Heart right ventricle (tissue), 16 donors: ENCODE measurements around the gene POLR1F. TPM values are rescaled to one million over a fixed set of nuclear protein-coding genes. Genes with fewer than 3 reads are reported as not detected.

Experiments used
- ATAC-seq, 8 donors: fragments of 200-7000 bp; cut with Tn5 transposase; one replicate each; pipeline ENCODE4 v1.9.1; 2020; ENCODE audit warnings: mild to moderate bottlenecking in 8 of 8, moderate library complexity in 8 of 8, moderate number of reproducible peaks in 1 of 8
- DNase-seq, 2 donors: peaks; one replicate each; pipeline ENCODE4 v3.0.0-alpha.2; 2020
- H3K27ac ChIP-seq, 10 donors: fragments of 200-600 bp; sonication (generic) in 2 of 10; one replicate each; pipeline versions ENCODE4 v1.5.0 to v1.8.0; 2020 to 2022; ENCODE audit warnings: mild to moderate bottlenecking in 3 of 10
- H3K27me3 ChIP-seq, 7 donors: fragments of 200-600 bp; one replicate each; pipeline ENCODE4 v1.8.0; 2021 to 2022; ENCODE audit warnings: mild to moderate bottlenecking in 2 of 7
- H3K36me3 ChIP-seq, 9 donors: fragments of 200-600 bp; sonication (generic) in 1 of 9; one replicate each; pipeline versions ENCODE4 v1.5.0 to v1.8.0; 2020 to 2022; ENCODE audit warnings: mild to moderate bottlenecking in 2 of 9
- H3K4me1 ChIP-seq, 9 donors: fragments of 200-600 bp; sonication (generic) in 1 of 9; one replicate each; pipeline versions ENCODE4 v1.5.0 to v1.8.0; 2020 to 2022; ENCODE audit warnings: mild to moderate bottlenecking in 4 of 9
- H3K4me3 ChIP-seq, 10 donors: fragments of 200-600 bp; sonication (generic) in 2 of 10; one replicate each; pipeline versions ENCODE4 v1.5.0 to v1.8.0; 2020 to 2022; ENCODE audit warnings: mild to moderate bottlenecking in 7 of 10, moderate library complexity in 2 of 10
- H3K9me3 ChIP-seq, 11 donors: fragments of 200-600 bp in 10 of 11; sonication (generic) in 2 of 11; one replicate each; pipeline versions ENCODE4 v1.5.0 to v1.8.0; 2013 to 2022; ENCODE audit warnings: mild to moderate bottlenecking in 2 of 11, control low read depth in 1 of 11, moderate library complexity in 1 of 11
- CTCF ChIP-seq, 9 donors: fragments of 200-600 bp; sonication (generic) in 2 of 9; IDR thresholded peaks; one replicate each; pipeline versions ENCODE4 v1.5.0 to v1.8.0; 2021 to 2022; ENCODE audit warnings: antibody characterized with exemption in 9 of 9, mild to moderate bottlenecking in 5 of 9, moderate library complexity in 1 of 9
- WGBS, 2 donors: extraction: QIAGEN DNeasy Blood & Tissue Kit; methylation state at CpG; one replicate each; pipeline ENCODE4 v1.1.7; 2013; ENCODE audit warnings: inconsistent platforms in 1 of 2; 5-methylcytosine and 5-hydroxymethylcytosine counted together
- intact Hi-C, 10 donors: fragments of 100-400 bp; cut with DNase I; formaldehyde crosslinking; loops; one replicate each; pipeline versions ENCODE4 v1.11.1 to v1.14.2; 2022
- long read RNA-seq, 3 donors: library from polyadenylated mRNA; unstranded; transcript quantifications; one replicate each; pipeline ENCODE4 v2.0.0, GENCODE V29; 2020 to 2021
- polyA plus RNA-seq, 2 donors: library from polyadenylated mRNA; stranded (reverse); fragments of 200-250 nt; gene quantifications; one replicate each; pipeline ENCODE4 v1.2.3, GENCODE V29; 2013
- total RNA-seq, 10 donors: library from RNA; stranded (reverse); fragmentation: NEBNext Ultra II Directional in 3 of 10; extraction: Animal tissue kit (Norgen Biotek cat#: 25700) in 3 of 10; gene quantifications; one replicate each; pipeline versions ENCODE4 v1.2.1 to v1.2.4, GENCODE V29; 2021 to 2023
- donor health status: Arrhythmogenic right ventricular cardiomyopathy.
- donor health status: ischemic (EF 13 %, LVEDD 7.1; RV severe dilation, severe dysfunction).
- donor health status: healthy with polysubstance abuse.
- donor health status: DM: no; HTN: yes; CAD: no.
- donor health status: DM: no; HTN: no; CAD: no.
- donor health status: ischemic (EF 25% LVEDD 6.9; RV normal size, moderate dysfunction).
- donor health status: ischemic (EF 25% LVEDD 5.7; RV mildly dilated, moderate dysfunction).
- donor health status: healthy.
- donor health status: DM: yes; HTN: yes; CAD: no.
- donor health status: Ischemic cardiomyopathy.
- donor health status: ischemic (EF 35%, LVEDD 5.7; RV mildly dilated, moderate dysfunction).
- donor health status: nonischemic (EF 11% LVEDD 7.7; RV severe dilation, severe dysfunction).
- donor health status: DM: yes; HTN: yes; CAD: no.
- donor health status: PGD.
- donor health status: ischemic (EF 29% LVEDD 5.4; RV normal size, mild dysfunction).
- donor health status: nonischemic (EF 23%, LVEDD 6.1; RV moderate dilation, normal function).

Gene POLR1F
- total RNA-seq: 10 to 100 TPM in 3 of 10 donors, 1 to 10 TPM in 7; 6.9 to 10.9 (median 8.7) TPM
- 1 to 10 TPM; 5.1 to 6.5 TPM for polyA plus RNA-seq
- long read RNA-seq, donor 1, transcript TWISTNB-201 (4 exons, 3,942 nt): major isoform, 17 of 22 reads
- long read RNA-seq, donor 1, partial matches to known transcripts: 0 of 22 reads
- long read RNA-seq, donor 1, other reads (novel, unspliced or antisense): 2 of 22 reads
- long read RNA-seq, donor 2, transcript TWISTNB-201 (4 exons, 3,942 nt): major isoform, 21 of 22 reads
- long read RNA-seq, donor 2, partial matches to known transcripts: 0 of 22 reads
- long read RNA-seq, donor 2, other reads (novel, unspliced or antisense): 0 of 22 reads
- long read RNA-seq, donor 3, partial matches to known transcripts: 0 of 5 reads
- long read RNA-seq, donor 3, other reads (novel, unspliced or antisense): 3 of 5 reads

- peak; percentile 78 to 98 (median 90) for TF ChIP-seq CTCF (IDR thresholded peaks at IDR 0.05)
- Histone ChIP-seq H3K4me3 (peak within 1 kb of the TSS; percentile 65 to 95 (median 86)), H3K9me3 (no peaks in the 10 kb centered on the region), H3K4me1 (peaks cover 5 to 29% (median 18%) of the 10 kb centered on the region in 9 donors), H3K36me3 (peaks cover 0 to 7% (median 0%) of the 10 kb centered on the region in 9 donors), H3K27ac (peak within 1 kb of the TSS in 9 of 10 donors; percentile 33 to 83 (median 68)), H3K27me3 (no peaks in the 10 kb centered on the region)
- intact Hi-C loops: no loop called here
- 0% methylated on average over 56 of the region's 56 CpGs for WGBS, 2 donors
- DNase-seq: peak; percentile 92 to 95
- ATAC-seq: peak; percentile 99 to 100 (median 100)
These were observed at the start of gene POLR1F for GRCh38 chr7:19708397-19709248. Gene POLR1F, minus strand, starts transcription at chr7:19709037. Its CDS starts 21 bp downstream, at chr7:19709016.

- H3K4me3 ChIP-seq: no peak overlapping the region
- H3K36me3 ChIP-seq: no peaks in the 10 kb centered on the region
- no peak overlapping the region for H3K27ac ChIP-seq
- H3K9me3 ChIP-seq: no peaks in the 10 kb centered on the region
- no peaks in the 10 kb centered on the region for H3K27me3 ChIP-seq
- intact Hi-C loops: loop anchor here in 6 of 10 donors (2.0 to 10.0 kb wide), 4 partner anchors 400 to 844 kb away; no protein-coding TSS in a partner anchor
- DNase-seq (no peak), ATAC-seq (no peak)
- WGBS, 2 donors: 31 to 32% methylated on average over 6 of the region's 6 CpGs
- peak; percentile 10 to 75 (median 66) for TF ChIP-seq CTCF (IDR thresholded peaks at IDR 0.05)
- H3K4me1 ChIP-seq: no peaks in the 10 kb centered on the region
These were observed 45.8 kb upstream of the POLR1F start for GRCh38 chr7:19754521-19755116.

GRCh38 chr7:19752020-19752419 is 43.2 kb upstream of the POLR1F start:
- intact Hi-C loops: loop anchor here in 5 of 10 donors (5.0 to 10.0 kb wide), 3 partner anchors 403 to 845 kb away; no protein-coding TSS in a partner anchor
- Histone ChIP-seq H3K27me3 (no peaks in the 10 kb centered on the region), H3K4me3 (no peak overlapping the region), H3K9me3 (no peaks in the 10 kb centered on the region), H3K36me3 (no peaks in the 10 kb centered on the region), H3K27ac (no peak overlapping the region), H3K4me1 (no peaks in the 10 kb centered on the region)
- DNase-seq (no peak), ATAC-seq (no peak)
- TF ChIP-seq CTCF (IDR thresholded peaks at IDR 0.05): no peak
- WGBS, 2 donors: 76 to 81% methylated on average over 3 of the region's 3 CpGs

GRCh38 chr7:19749658-19750057 is 40.8 kb upstream of the POLR1F start:
- no peak for DNase-seq
- no peaks in the 10 kb centered on the region for H3K36me3 ChIP-seq
- H3K9me3 ChIP-seq: no peaks in the 10 kb centered on the region
- H3K4me3 ChIP-seq: no peak overlapping the region
- peaks cover 0 to 9% (median 0%) of the 10 kb centered on the region in 7 donors for H3K27me3 ChIP-seq
- no peak for ATAC-seq
- H3K4me1 ChIP-seq: no peaks in the 10 kb centered on the region
- no peak for TF ChIP-seq CTCF (IDR thresholded peaks at IDR 0.05)
- no peak overlapping the region for H3K27ac ChIP-seq
- intact Hi-C loops: loop anchor here in 7 of 10 donors (5.0 to 10.0 kb wide), 4 partner anchors 405 to 855 kb away; no protein-coding TSS in a partner anchor
- WGBS, 2 donors: 64 to 77% methylated on average over 4 of the region's 4 CpGs
